ENCODE data around the gene RASGRF2.

- TF ChIP-seq CTCF (conservative IDR thresholded peaks at IDR 0.05), result no peak
- TF ChIP-seq EZH2 (IDR thresholded peaks at IDR 0.05; ENCODE audit: low read depth), result no peak
Measured at GRCh38 chr5:81164936-81165335, 204.8 kb downstream of the RASGRF2 start.
